Activated naive CD8-positive, alpha-beta T cell (primary cell): ENCODE results near the gene SYT13.
"Not testable (repeated sequence)": the region's sequence is repeated elsewhere in the genome, so short reads cannot be mapped to it uniquely, and the experiment has no call there.

ENCODE experiments used
- H3K27ac Mint-ChIP-seq: one replicate; pipeline ENCODE4 v1.8.0; 2021; ENCODE audit warnings: mixed read lengths
- H3K27me3 Mint-ChIP-seq: one replicate; pipeline ENCODE4 v1.8.0; 2021; ENCODE audit warnings: mixed read lengths
- H3K36me3 Mint-ChIP-seq: one replicate; pipeline ENCODE4 v1.8.0; 2021; ENCODE audit warnings: mixed read lengths
- H3K4me1 Mint-ChIP-seq: one replicate; pipeline ENCODE4 v1.8.0; 2021; ENCODE audit warnings: low read depth, mixed read lengths
- H3K4me3 Mint-ChIP-seq: one replicate; pipeline ENCODE4 v1.8.0; 2021; ENCODE audit warnings: mild to moderate bottlenecking, mixed read lengths
- H3K9me3 Mint-ChIP-seq: one replicate; pipeline ENCODE4 v1.8.0; 2021; ENCODE audit warnings: low read depth, mixed read lengths

The SYT13 gene

DNA sequence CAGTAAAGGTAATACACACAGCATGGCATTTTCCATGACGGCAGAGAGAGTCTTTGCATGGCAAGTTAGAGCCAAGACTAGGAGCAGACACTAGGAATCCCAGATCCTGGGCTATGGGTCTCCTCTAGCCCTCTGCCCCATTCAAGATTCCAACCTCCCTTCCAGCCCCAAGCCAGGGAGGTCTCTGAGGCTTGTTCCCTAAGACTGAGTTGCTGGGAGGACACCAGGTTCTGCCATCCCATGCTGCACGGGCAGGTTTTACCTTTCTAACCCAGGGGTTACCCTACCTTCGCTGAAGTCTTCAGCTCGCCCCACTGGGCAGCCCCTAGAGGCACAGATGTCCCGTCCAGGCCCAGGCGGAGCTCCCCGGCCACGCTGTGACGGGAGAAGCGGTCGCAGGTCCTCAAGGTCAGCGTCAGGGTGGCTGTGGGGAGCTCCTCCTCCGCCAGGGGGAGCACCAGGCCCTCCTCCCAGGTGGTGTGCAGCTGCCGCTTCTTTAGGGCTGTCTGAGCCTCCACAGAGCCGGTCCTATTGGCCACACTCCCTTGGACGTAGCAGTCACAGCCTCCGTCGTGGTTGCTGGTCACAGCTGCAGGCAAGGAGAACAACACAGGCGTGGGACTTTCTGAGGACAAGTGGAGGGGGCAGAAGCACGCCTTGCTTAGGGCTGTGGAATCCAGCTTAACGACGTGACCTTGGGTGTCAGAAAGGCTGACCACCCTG lies 33.8 kb downstream of the SYT13 start:
- peaks cover 15% of the 10 kb centered on the region for H3K27me3 Mint-ChIP-seq
- no peaks in the 10 kb centered on the region for H3K36me3 Mint-ChIP-seq
- no peak overlapping the region for H3K4me3 Mint-ChIP-seq
- H3K4me1 Mint-ChIP-seq = no peaks in the 10 kb centered on the region
- no peaks in the 10 kb centered on the region for H3K9me3 Mint-ChIP-seq
- H3K27ac Mint-ChIP-seq = no peak overlapping the region

- H3K4me3 Mint-ChIP-seq = no peak overlapping the region
- H3K27ac Mint-ChIP-seq = no peak overlapping the region
- H3K9me3 Mint-ChIP-seq = no peaks in the 10 kb centered on the region
- no peaks in the 10 kb centered on the region for H3K4me1 Mint-ChIP-seq
- peaks cover 8% of the 10 kb centered on the region for H3K27me3 Mint-ChIP-seq
- H3K36me3 Mint-ChIP-seq = no peaks in the 10 kb centered on the region
These were observed 36.0 kb downstream of the SYT13 start for GRCh38 chr11:45250035-45250718.

DNA sequence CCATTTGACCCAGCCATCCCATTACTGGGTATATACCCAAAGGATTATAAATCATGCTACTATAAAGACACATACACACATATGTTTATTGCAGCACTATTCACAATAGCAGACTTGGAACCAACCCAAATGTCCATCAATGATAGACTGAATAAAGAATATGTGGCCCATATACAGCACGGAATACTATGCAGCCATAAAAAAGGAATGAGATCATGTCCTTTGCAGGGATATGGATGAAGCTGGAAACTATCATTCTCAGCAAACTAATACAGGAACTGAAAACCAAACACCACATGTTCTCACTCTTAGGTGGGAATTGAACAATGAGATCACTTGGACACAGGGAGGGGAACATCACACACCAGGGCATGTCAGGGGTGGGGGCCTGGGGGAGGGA lies 36.8 kb downstream of the SYT13 start:
- not testable (repeated sequence) for H3K4me3 Mint-ChIP-seq, H3K4me1 Mint-ChIP-seq, H3K27ac Mint-ChIP-seq, H3K27me3 Mint-ChIP-seq, H3K36me3 Mint-ChIP-seq, H3K9me3 Mint-ChIP-seq

- H3K27ac Mint-ChIP-seq = no peak overlapping the region
- no peaks in the 10 kb centered on the region for H3K4me1 Mint-ChIP-seq
- H3K4me3 Mint-ChIP-seq = no peak overlapping the region
- peaks cover 8% of the 10 kb centered on the region for H3K27me3 Mint-ChIP-seq
- H3K9me3 Mint-ChIP-seq = no peaks in the 10 kb centered on the region
- H3K36me3 Mint-ChIP-seq = no peaks in the 10 kb centered on the region
These were observed 37.6 kb downstream of the SYT13 start for GRCh38 chr11:45248501-45249011.

DNA sequence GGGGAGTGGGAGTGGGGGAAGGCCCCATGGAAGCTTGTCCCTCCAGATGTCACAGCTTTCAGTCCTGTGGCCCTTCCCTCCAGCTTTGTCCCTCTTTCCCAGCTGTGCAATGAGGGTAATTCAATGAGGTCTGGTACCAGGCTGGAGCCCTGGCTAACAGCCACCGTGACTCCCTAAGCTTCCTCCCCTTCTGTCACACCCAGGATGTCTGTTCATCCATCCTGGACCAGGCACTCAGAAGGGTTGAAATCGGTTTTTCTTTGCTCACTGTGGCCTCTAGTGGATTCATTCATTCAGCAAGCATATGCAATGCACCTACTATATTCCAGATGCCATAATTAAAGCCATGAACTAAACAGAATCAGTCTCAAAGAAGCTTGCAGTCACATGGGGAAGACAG lies 38.7 kb downstream of the SYT13 start:
- Mint-ChIP-seq H3K9me3 (no peaks in the 10 kb centered on the region), H3K4me1 (no peaks in the 10 kb centered on the region), H3K4me3 (no peak overlapping the region), H3K27ac (no peak overlapping the region), H3K36me3 (no peaks in the 10 kb centered on the region), H3K27me3 (peaks cover 8% of the 10 kb centered on the region)

- H3K36me3 Mint-ChIP-seq = no peaks in the 10 kb centered on the region
- no peak overlapping the region for H3K4me3 Mint-ChIP-seq
- H3K27ac Mint-ChIP-seq = no peak overlapping the region
- no peaks in the 10 kb centered on the region for H3K9me3 Mint-ChIP-seq
- peaks cover 8% of the 10 kb centered on the region for H3K27me3 Mint-ChIP-seq
- H3K4me1 Mint-ChIP-seq = no peaks in the 10 kb centered on the region
These were observed 39.9 kb downstream of the SYT13 start for GRCh38 chr11:45246241-45246640.

GRCh38 chr11:45245218-45246045 lies 40.7 kb downstream of the SYT13 start:
- no peak overlapping the region for H3K27ac Mint-ChIP-seq
- H3K36me3 Mint-ChIP-seq = no peaks in the 10 kb centered on the region
- H3K4me1 Mint-ChIP-seq = no peaks in the 10 kb centered on the region
- no peaks in the 10 kb centered on the region for H3K9me3 Mint-ChIP-seq
- peaks cover 8% of the 10 kb centered on the region for H3K27me3 Mint-ChIP-seq
- H3K4me3 Mint-ChIP-seq = no peak overlapping the region

DNA sequence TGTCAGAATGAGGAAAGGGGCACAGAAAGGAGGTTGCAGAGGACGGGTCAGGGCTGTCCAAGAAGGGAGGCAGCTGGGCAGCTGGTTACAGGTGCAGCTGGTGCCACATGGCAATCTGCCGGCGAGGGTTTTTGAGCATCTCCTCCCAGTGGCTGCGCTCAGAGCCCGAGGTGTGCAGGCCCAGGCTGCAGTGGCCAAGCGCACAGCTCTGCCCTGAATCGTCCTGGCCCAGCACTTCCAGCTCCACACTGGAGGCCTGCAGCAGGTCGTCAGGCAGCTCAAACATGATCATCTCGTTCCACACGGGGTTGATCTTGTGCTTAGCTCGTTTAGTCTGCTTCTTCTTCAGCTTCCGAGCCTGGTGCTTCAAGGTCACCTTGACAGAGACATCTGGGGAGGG lies 42.2 kb downstream of the SYT13 start:
- Mint-ChIP-seq H3K27me3 (peaks cover 3% of the 10 kb centered on the region), H3K36me3 (no peaks in the 10 kb centered on the region), H3K27ac (no peak overlapping the region)

DNA sequence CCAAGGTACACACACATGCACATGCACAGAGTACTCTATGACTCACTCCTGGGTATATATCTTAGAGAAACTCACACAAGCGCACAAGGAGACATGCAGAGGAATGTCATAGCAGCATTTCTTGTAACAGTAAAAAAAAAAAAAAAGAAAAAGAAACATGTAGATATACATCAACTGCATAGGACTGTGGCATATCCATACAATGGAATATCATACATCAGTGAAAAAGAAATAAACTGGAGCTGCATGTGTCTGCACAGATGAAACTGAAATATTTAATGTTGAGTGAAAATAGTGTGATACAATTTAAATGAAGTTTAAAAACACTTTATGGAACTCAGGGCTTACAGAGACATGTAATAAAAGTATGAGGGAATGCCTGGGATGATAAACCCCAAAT lies 46.4 kb downstream of the SYT13 start:
- Mint-ChIP-seq H3K4me3 (no peak overlapping the region), H3K27ac (no peak overlapping the region), H3K9me3 (peaks cover 7% of the 10 kb centered on the region), H3K4me1 (no peaks in the 10 kb centered on the region), H3K36me3 (no peaks in the 10 kb centered on the region), H3K27me3 (peaks cover 15% of the 10 kb centered on the region)

More for the DNA sequence above, 42.2 kb downstream of the SYT13 start:
- Mint-ChIP-seq H3K4me3 (no peak overlapping the region), H3K9me3 (peaks cover 7% of the 10 kb centered on the region), H3K4me1 (no peaks in the 10 kb centered on the region)

GRCh38 chr11:45238724-45239123 lies 47.4 kb downstream of the SYT13 start:
- H3K9me3 Mint-ChIP-seq = peaks cover 7% of the 10 kb centered on the region
- no peaks in the 10 kb centered on the region for H3K4me1 Mint-ChIP-seq
- H3K27ac Mint-ChIP-seq = no peak overlapping the region
- H3K4me3 Mint-ChIP-seq = no peak overlapping the region
- no peaks in the 10 kb centered on the region for H3K36me3 Mint-ChIP-seq
- peaks cover 15% of the 10 kb centered on the region for H3K27me3 Mint-ChIP-seq

GRCh38 chr11:45237711-45238315 lies 48.3 kb downstream of the SYT13 start:
- Mint-ChIP-seq H3K9me3 (peaks cover 7% of the 10 kb centered on the region), H3K27me3 (peaks cover 15% of the 10 kb centered on the region), H3K4me1 (no peaks in the 10 kb centered on the region), H3K27ac (no peak overlapping the region), H3K4me3 (no peak overlapping the region), H3K36me3 (no peaks in the 10 kb centered on the region)

- Mint-ChIP-seq H3K9me3 (peaks cover under 1% of the 10 kb centered on the region), H3K4me3 (no peak overlapping the region), H3K4me1 (no peaks in the 10 kb centered on the region), H3K36me3 (no peaks in the 10 kb centered on the region), H3K27me3 (peaks cover 15% of the 10 kb centered on the region), H3K27ac (no peak overlapping the region)
These were observed 51.7 kb downstream of the SYT13 start for GRCh38 chr11:45234306-45235006.

DNA sequence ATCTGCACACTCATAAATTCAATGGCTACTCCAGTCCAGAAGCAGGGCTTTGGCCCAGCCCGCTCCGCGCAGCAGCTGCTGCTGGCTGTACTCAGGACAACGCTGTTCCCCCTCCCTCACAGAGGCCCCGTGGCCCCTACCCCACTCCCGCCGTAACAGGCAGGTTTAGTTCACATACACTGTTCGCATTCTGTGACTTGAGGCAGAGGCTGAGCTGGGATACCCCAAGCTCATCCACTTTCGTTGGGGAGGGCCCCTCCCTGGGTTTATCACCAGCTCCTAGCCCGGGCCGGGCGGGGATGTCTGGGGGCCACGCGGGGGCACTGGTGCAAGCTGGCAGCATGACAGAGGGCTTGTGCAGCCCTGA lies 52.4 kb downstream of the SYT13 start:
- Mint-ChIP-seq H3K4me3 (no peak overlapping the region), H3K9me3 (no peaks in the 10 kb centered on the region), H3K36me3 (no peaks in the 10 kb centered on the region), H3K4me1 (no peaks in the 10 kb centered on the region), H3K27me3 (peaks cover 12% of the 10 kb centered on the region), H3K27ac (no peak overlapping the region)

- Mint-ChIP-seq H3K36me3 (no peaks in the 10 kb centered on the region), H3K9me3 (no peaks in the 10 kb centered on the region), H3K4me3 (no peak overlapping the region), H3K4me1 (no peaks in the 10 kb centered on the region), H3K27ac (no peak overlapping the region), H3K27me3 (peaks cover 10% of the 10 kb centered on the region)
These were observed 52.9 kb downstream of the SYT13 start for GRCh38 chr11:45233121-45233803.
